ENCODE measurements around the gene ARFGEF3.

- TF ChIP-seq EZH2 (IDR thresholded peaks at IDR 0.05; ENCODE audit: borderline replicate concordance, low read depth, low read length, poor library complexity, severe bottlenecking): no peak
- TF ChIP-seq, protein P1, sequence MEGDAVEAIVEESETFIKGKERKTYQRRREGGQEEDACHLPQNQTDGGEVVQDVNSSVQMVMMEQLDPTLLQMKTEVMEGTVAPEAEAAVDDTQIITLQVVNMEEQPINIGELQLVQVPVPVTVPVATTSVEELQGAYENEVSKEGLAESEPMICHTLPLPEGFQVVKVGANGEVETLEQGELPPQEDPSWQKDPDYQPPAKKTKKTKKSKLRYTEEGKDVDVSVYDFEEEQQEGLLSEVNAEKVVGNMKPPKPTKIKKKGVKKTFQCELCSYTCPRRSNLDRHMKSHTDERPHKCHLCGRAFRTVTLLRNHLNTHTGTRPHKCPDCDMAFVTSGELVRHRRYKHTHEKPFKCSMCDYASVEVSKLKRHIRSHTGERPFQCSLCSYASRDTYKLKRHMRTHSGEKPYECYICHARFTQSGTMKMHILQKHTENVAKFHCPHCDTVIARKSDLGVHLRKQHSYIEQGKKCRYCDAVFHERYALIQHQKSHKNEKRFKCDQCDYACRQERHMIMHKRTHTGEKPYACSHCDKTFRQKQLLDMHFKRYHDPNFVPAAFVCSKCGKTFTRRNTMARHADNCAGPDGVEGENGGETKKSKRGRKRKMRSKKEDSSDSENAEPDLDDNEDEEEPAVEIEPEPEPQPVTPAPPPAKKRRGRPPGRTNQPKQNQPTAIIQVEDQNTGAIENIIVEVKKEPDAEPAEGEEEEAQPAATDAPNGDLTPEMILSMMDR (conservative IDR thresholded peaks at IDR 0.05; ENCODE audit: low read depth, low read length): no peak
Measured at GRCh38 chr6:138211601-138212000, 49.9 kb downstream of the ARFGEF3 start.

Data from A673 (cell line).